AG09319 (cell line): ENCODE data around the gene ZC3H4.

Experiments used
- DNase-seq: peaks from one replicate; pipeline ENCODE4 v3.0.0-alpha.2; 2010; ENCODE audit warnings: low read depth; ENCODE audit errors: extremely low read depth
- CTCF ChIP-seq: IDR thresholded peaks from 2 replicates; pipeline ENCODE4 v1.5.1; 2011; ENCODE audit warnings: low read depth, mild to moderate bottlenecking, inconsistent platforms, low read length, moderate library complexity

The ZC3H4 gene

GRCh38 chr19:47032171-47032811 is 81.3 kb downstream of the ZC3H4 start:
- peak; percentile 85 for TF ChIP-seq CTCF
- no peak for DNase-seq

- no peak for TF ChIP-seq CTCF
- no peak for DNase-seq
Measured at GRCh38 chr19:47028195-47028601, 85.4 kb downstream of the ZC3H4 start.

GRCh38 chr19:47027586-47028088 is 85.9 kb downstream of the ZC3H4 start:
- DNase-seq = no peak
- no peak for TF ChIP-seq CTCF

GRCh38 chr19:47026889-47027288 is 86.7 kb downstream of the ZC3H4 start:
- DNase-seq = no peak
- TF ChIP-seq CTCF = no peak

- no peak for DNase-seq
- TF ChIP-seq CTCF = no peak
Measured at GRCh38 chr19:47026156-47026555, 87.4 kb downstream of the ZC3H4 start.

- TF ChIP-seq CTCF = no peak
- DNase-seq = no peak
Measured at GRCh38 chr19:47024502-47024901, 89.1 kb downstream of the ZC3H4 start.

- DNase-seq = no peak
- no peak for TF ChIP-seq CTCF
Measured at GRCh38 chr19:47023448-47023794, 90.2 kb downstream of the ZC3H4 start.
